ENCODE data around the gene ZNF385B. TPM values are rescaled to one million over a fixed set of nuclear protein-coding genes. Genes with fewer than 3 reads are reported as not detected.

Gene ZNF385B
- total and polyA plus RNA-seq, 2 donors (not counting 1 experiment from before 2014, with no cell fraction given), result not detected

GRCh38 chr2:179909845-179910734 is 48.7 kb upstream of the ZNF385B start:
- Histone ChIP-seq H3K36me3 (replicated peaks in 1 of 2; ENCODE audit: control extremely low read depth in 1 of 2, control insufficient read depth in 1 of 2, extremely low read depth in 1 of 2, insufficient read depth in 2 of 2, low read length in 1 of 2) (no peaks in the 10 kb centered on the region), H3K4me1 (ENCODE audit: control insufficient read depth in 2 of 2, insufficient read depth in 2 of 2, low read length in 2 of 2) (no peaks in the 10 kb centered on the region), H3K27me3 (replicated peaks in 1 of 4; ENCODE audit: control extremely low read depth in 1 of 4, control insufficient read depth in 3 of 4, insufficient read depth in 4 of 4, low read length in 3 of 4) (no peaks in the 10 kb centered on the region), H3K4me2 (replicated peaks; ENCODE audit: low read depth, low read length, poor library complexity, severe bottlenecking) (no peak overlapping the region), H3K79me2 (ENCODE audit: control insufficient read depth, insufficient read depth, low read length) (no peaks in the 10 kb centered on the region), H3K9ac (ENCODE audit: low read length) (no peak overlapping the region), H3K27ac (ENCODE audit: low read length in 2 of 2) (no peak overlapping the region), H2AFZ (ENCODE audit: insufficient read depth, low read depth, low read length, poor library complexity, severe bottlenecking) (no peak overlapping the region), H4K20me1 (ENCODE audit: control insufficient read depth, insufficient read depth, low read length, poor library complexity, severe bottlenecking) (no peaks in the 10 kb centered on the region), H3K4me3 (ENCODE audit: control extremely low read depth in 1 of 5, extremely low read depth in 1 of 5, insufficient read depth in 1 of 5, low read depth in 2 of 5, low read length in 4 of 5) (no peak overlapping the region), H3K9me3 (ENCODE audit: control extremely low read depth in 1 of 3, control insufficient read depth in 2 of 3, insufficient read depth in 1 of 3, low read length in 2 of 3) (no peaks in the 10 kb centered on the region)
- DNase-seq (no peak), ATAC-seq (ENCODE audit: low read depth) (no peak)
- intact Hi-C loops (cut with micrococcal nuclease), result no loop called here
- H3K4me1 Mint-ChIP-seq, result no peaks in the 10 kb centered on the region
- H3K4me3 Mint-ChIP-seq, result no peak overlapping the region
- TF ChIP-seq EZH2 (IDR thresholded peaks at IDR 0.05; ENCODE audit: borderline replicate concordance, insufficient read depth, low read depth, low read length, poor library complexity, severe bottlenecking), result no peak
- TF ChIP-seq, protein P1, sequence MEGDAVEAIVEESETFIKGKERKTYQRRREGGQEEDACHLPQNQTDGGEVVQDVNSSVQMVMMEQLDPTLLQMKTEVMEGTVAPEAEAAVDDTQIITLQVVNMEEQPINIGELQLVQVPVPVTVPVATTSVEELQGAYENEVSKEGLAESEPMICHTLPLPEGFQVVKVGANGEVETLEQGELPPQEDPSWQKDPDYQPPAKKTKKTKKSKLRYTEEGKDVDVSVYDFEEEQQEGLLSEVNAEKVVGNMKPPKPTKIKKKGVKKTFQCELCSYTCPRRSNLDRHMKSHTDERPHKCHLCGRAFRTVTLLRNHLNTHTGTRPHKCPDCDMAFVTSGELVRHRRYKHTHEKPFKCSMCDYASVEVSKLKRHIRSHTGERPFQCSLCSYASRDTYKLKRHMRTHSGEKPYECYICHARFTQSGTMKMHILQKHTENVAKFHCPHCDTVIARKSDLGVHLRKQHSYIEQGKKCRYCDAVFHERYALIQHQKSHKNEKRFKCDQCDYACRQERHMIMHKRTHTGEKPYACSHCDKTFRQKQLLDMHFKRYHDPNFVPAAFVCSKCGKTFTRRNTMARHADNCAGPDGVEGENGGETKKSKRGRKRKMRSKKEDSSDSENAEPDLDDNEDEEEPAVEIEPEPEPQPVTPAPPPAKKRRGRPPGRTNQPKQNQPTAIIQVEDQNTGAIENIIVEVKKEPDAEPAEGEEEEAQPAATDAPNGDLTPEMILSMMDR (IDR thresholded peaks at IDR 0.05), result no peak
- H3K27ac Mint-ChIP-seq, result no peak overlapping the region
- POLR2A ChIA-PET, result no interaction called here
- 71% methylated on average over 3 of the region's 6 CpGs for WGBS (ENCODE audit: insufficient coverage)
- no peaks in the 10 kb centered on the region for H3K27me3 Mint-ChIP-seq
- H3K9me3 Mint-ChIP-seq (ENCODE audit: insufficient read depth), result no peaks in the 10 kb centered on the region
- CTCF ChIA-PET, result no interaction called here

DNA sequence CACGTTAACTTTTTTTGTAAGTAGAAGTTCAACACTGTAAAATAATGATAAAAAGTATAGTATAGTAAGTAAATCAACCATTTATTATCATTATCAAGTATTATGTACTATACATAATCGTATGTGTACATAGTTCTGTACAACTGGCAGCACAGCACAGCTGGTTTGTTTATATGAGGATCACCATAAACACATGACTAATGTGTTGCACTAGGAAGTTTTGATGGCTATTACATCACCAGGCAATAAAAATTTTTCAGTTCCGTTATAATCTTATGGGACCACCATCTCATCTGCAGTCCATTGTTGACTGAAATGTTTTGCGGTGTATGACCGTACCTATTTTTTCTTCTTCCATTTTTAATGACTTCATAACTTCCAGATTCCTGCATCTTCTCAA is 39.2 kb upstream of the ZNF385B start:
- no peak overlapping the region for H3K27ac ChIP-seq (ENCODE audit: low read length in 2 of 2)
- DNase-seq (no peak), ATAC-seq (ENCODE audit: low read depth) (no peak)
- no CpG with 5 or more reads among the region's 5 CpGs for WGBS (ENCODE audit: insufficient coverage)
- H3K4me2 ChIP-seq (replicated peaks; ENCODE audit: low read depth, low read length, poor library complexity, severe bottlenecking), result no peak overlapping the region
- no peak overlapping the region for H3K27ac Mint-ChIP-seq
- peaks cover 0 to 8% (median 3%) of the 10 kb centered on the region in 3 donors for H3K9me3 ChIP-seq (ENCODE audit: control extremely low read depth in 1 of 3, control insufficient read depth in 2 of 3, insufficient read depth in 1 of 3, low read length in 2 of 3)
- no peak overlapping the region for H3K4me3 ChIP-seq (ENCODE audit: control extremely low read depth in 1 of 5, extremely low read depth in 1 of 5, insufficient read depth in 1 of 5, low read depth in 2 of 5, low read length in 4 of 5)
- ChIA-PET POLR2A (no interaction called here), CTCF (no interaction called here)
- H3K4me3 Mint-ChIP-seq, result no peak overlapping the region
- no peak for TF ChIP-seq EZH2 (IDR thresholded peaks at IDR 0.05; ENCODE audit: borderline replicate concordance, insufficient read depth, low read depth, low read length, poor library complexity, severe bottlenecking)
- TF ChIP-seq, protein P1 (IDR thresholded peaks at IDR 0.05), result no peak
- H2AFZ ChIP-seq (ENCODE audit: insufficient read depth, low read depth, low read length, poor library complexity, severe bottlenecking), result no peak overlapping the region
- H3K36me3 ChIP-seq (replicated peaks in 1 of 2; ENCODE audit: control extremely low read depth in 1 of 2, control insufficient read depth in 1 of 2, extremely low read depth in 1 of 2, insufficient read depth in 2 of 2, low read length in 1 of 2), result no peaks in the 10 kb centered on the region
- peaks cover 3% of the 10 kb centered on the region for H3K27me3 Mint-ChIP-seq
- H3K9ac ChIP-seq (ENCODE audit: low read length), result no peak overlapping the region
- no peaks in the 10 kb centered on the region for H3K4me1 Mint-ChIP-seq
- peaks cover 3% of the 10 kb centered on the region for H3K9me3 Mint-ChIP-seq (ENCODE audit: insufficient read depth)
- H3K27me3 ChIP-seq (replicated peaks in 1 of 4; ENCODE audit: control extremely low read depth in 1 of 4, control insufficient read depth in 3 of 4, insufficient read depth in 4 of 4, low read length in 3 of 4), result no peaks in the 10 kb centered on the region
- intact Hi-C loops (cut with micrococcal nuclease), result no loop called here
- no peaks in the 10 kb centered on the region for H3K79me2 ChIP-seq (ENCODE audit: control insufficient read depth, insufficient read depth, low read length)
- no peaks in the 10 kb centered on the region for H4K20me1 ChIP-seq (ENCODE audit: control insufficient read depth, insufficient read depth, low read length, poor library complexity, severe bottlenecking)
- no peaks in the 10 kb centered on the region for H3K4me1 ChIP-seq (ENCODE audit: control insufficient read depth in 2 of 2, insufficient read depth in 2 of 2, low read length in 2 of 2)

All from B cell (primary cell).